Breast epithelium (tissue), 4 donors: ENCODE data around the gene ENOX1. TPM values are rescaled to one million over a fixed set of nuclear protein-coding genes. Genes with fewer than 3 reads are reported as not detected.

Experiments used
- DNase-seq, 2 donors: peaks; one replicate each; pipeline ENCODE4 v3.0.0-alpha.2; 2019; ENCODE audit warnings: low spot score in 2 of 2
- H3K27ac ChIP-seq, 2 donors: fragments of 200-600 bp; sonication (generic) in 1 of 2; one replicate each; pipeline ENCODE4 v1.5.1; 2016 to 2019; ENCODE audit warnings: mild to moderate bottlenecking in 1 of 2
- H3K27me3 ChIP-seq, 2 donors: fragments of 200-600 bp; sonication (generic) in 1 of 2; one replicate each; pipeline versions ENCODE4 v1.5.1 to v1.6.0; 2017 to 2019; ENCODE audit warnings: control low read depth in 1 of 2, mild to moderate bottlenecking in 1 of 2
- H3K36me3 ChIP-seq: fragments of 200-600 bp; one replicate; pipeline ENCODE4 v1.5.1; 2019
- H3K4me1 ChIP-seq, 2 donors: fragments of 200-600 bp; sonication (generic); one replicate each; pipeline ENCODE4 v1.5.1; 2016 to 2019; ENCODE audit warnings: control low read depth in 1 of 2
- H3K4me3 ChIP-seq, 3 donors: fragments of 200-600 bp; sonication (generic); 1 replicate in 2 of 3; 2 replicates in 1 of 3; pipeline ENCODE4 v1.5.1; 2016 to 2019; ENCODE audit warnings: mild to moderate bottlenecking in 3 of 3, moderate library complexity in 2 of 3
- H3K9me3 ChIP-seq, 2 donors: fragments of 200-600 bp; sonication (generic) in 1 of 2; one replicate each; pipeline ENCODE4 v1.5.1; 2016 to 2019; ENCODE audit warnings: control low read depth in 1 of 2
- CTCF ChIP-seq, 3 donors: fragments of 450-650 bp; IDR thresholded peaks; one replicate each; pipeline ENCODE4 v1.5.1; 2016 to 2017; ENCODE audit warnings: antibody characterized with exemption in 3 of 3, mild to moderate bottlenecking in 3 of 3, moderate library complexity in 3 of 3
- POLR2A ChIP-seq: fragments of 450-650 bp; IDR thresholded peaks from one replicate; pipeline ENCODE4 v1.6.1; 2016; ENCODE audit warnings: antibody characterized with exemption, mild to moderate bottlenecking, moderate library complexity
- POLR2AphosphoS5 ChIP-seq, 3 donors: sonication (generic); formaldehyde crosslinking; IDR thresholded peaks; one replicate each; pipeline ENCODE4 v1.6.1; 2017; ENCODE audit warnings: antibody characterized with exemption in 3 of 3
- intact Hi-C: fragments of 100-400 bp; cut with DNase I; formaldehyde crosslinking; loops from one replicate; pipeline ENCODE4 v1.15.1; 2023; ENCODE audit warnings: low total_unique reads
- total RNA-seq, 3 donors: library from RNA; depleted of rRNA; stranded (reverse); fragments of >200 nt; gene quantifications; one replicate each; pipeline ENCODE4 v1.1.0, GENCODE V29; 2016

ENOX1 gene
- total RNA-seq, 3 donors from 2014 or later: 1.9 to 2.3 (median 2.0) TPM

DNA sequence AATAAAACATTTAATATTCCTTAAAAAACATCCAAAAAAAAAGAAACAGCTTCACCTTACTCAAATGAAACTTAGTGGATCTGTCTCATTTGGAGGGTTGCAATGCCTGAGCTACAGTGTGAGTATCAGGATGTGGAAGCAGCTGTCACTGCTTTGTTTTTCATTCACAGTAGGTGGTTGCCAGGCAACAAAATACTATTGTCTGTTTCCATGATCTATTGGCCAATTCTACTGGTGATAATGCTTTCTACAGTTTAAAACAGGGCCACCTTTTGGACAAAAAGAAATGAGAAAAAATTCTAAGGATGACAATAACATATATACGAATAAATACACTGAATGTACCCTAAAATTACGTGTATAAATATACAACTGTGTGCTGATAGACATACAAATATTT, 3.0 kb downstream of the ENOX1 start:
- Histone ChIP-seq H3K27me3 (no peaks in the 10 kb centered on the region), H3K4me3 (no peak overlapping the region), H3K36me3 (no peaks in the 10 kb centered on the region), H3K27ac (no peak overlapping the region), H3K9me3 (no peaks in the 10 kb centered on the region), H3K4me1 (no peaks in the 10 kb centered on the region)
- no peak for DNase-seq
- TF ChIP-seq CTCF (IDR thresholded peaks at IDR 0.05) (no peak), POLR2AphosphoS5 (IDR thresholded peaks at IDR 0.05) (no peak), POLR2A (no peak)
- intact Hi-C loops: no loop called here

DNA sequence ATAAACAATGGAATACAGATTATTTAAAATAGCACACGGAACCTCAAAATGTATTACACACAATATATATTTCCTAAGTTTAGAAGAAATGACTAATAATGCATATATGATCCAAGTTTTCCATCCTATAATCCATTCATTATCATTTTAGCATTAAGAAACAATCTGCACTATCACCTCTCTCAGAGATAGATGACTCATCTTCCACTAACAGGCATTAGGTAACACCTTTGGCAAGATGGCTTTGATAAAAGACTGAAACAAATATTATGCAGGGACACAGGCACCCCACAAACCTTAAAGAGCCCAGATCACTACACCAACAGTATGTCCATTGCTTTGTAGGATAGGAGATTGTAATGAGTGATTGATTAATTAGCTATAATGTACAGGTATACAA, 4.1 kb downstream of the ENOX1 start:
- intact Hi-C loops: no loop called here
- DNase-seq: no peak
- TF ChIP-seq POLR2A: no peak
- no peak for TF ChIP-seq CTCF (IDR thresholded peaks at IDR 0.05)
- no peak for TF ChIP-seq POLR2AphosphoS5 (IDR thresholded peaks at IDR 0.05)
- Histone ChIP-seq H3K27ac (no peak overlapping the region), H3K36me3 (no peaks in the 10 kb centered on the region), H3K4me1 (no peaks in the 10 kb centered on the region), H3K9me3 (no peaks in the 10 kb centered on the region), H3K27me3 (no peaks in the 10 kb centered on the region), H3K4me3 (no peak overlapping the region)

DNA sequence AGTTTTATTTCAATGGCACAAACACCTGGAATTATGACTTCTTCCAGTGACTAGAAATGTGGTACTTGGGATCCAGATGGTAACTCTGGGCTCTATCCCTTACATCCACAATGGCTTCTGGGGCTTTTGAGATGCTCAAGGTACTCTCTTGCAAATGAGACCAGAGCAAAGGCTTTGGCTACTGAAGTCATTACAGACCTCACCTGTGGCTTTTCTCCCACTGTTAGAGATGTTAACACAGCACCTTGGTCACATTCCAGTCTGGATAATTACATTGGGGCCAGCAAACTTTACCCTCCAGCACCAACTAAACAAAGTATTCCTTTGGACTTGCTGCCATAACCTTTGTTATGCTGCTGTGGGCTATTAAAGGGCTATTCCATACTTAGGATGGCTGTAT, 6.1 kb downstream of the ENOX1 start:
- H3K4me1 ChIP-seq: no peaks in the 10 kb centered on the region
- intact Hi-C loops: no loop called here
- H3K9me3 ChIP-seq: no peaks in the 10 kb centered on the region
- no peak overlapping the region for H3K4me3 ChIP-seq
- H3K27ac ChIP-seq: no peak overlapping the region
- TF ChIP-seq POLR2A (no peak), POLR2AphosphoS5 (IDR thresholded peaks at IDR 0.05) (no peak), CTCF (IDR thresholded peaks at IDR 0.05) (no peak)
- H3K27me3 ChIP-seq: no peaks in the 10 kb centered on the region
- no peaks in the 10 kb centered on the region for H3K36me3 ChIP-seq
- no peak for DNase-seq

DNA sequence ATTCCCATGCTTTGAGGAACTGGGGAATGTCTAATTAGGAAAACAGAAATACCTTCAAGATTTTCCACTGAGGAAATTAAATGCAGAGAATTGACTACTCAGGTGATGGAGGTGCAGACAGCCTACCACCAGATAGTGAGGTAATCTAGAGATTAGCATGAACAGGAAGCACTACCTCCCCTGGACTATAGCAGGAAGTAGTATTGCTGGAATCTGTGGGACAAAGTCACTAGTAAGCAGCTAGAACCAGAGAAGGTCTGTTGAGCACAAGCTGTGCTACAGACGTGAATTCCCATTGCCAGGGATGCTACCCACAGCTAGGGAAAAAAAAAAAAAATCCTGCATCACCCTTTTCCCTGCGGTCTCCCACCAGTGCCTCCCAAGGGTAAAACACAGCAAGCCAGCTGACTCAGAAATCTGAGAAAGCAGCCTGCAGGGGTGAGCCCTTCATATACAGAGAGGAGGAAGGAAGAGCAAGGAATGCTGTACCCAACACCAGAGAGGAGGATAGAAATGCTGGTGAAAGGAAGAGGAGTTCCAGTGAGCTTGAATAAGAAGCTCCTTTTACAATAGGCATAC, 10.2 kb downstream of the ENOX1 start:
- no peaks in the 10 kb centered on the region for H3K4me1 ChIP-seq
- no peak overlapping the region for H3K4me3 ChIP-seq
- no peak for DNase-seq
- no peak for TF ChIP-seq CTCF (IDR thresholded peaks at IDR 0.05)
- no peak for TF ChIP-seq POLR2AphosphoS5 (IDR thresholded peaks at IDR 0.05)
- TF ChIP-seq POLR2A: no peak
- H3K9me3 ChIP-seq: no peaks in the 10 kb centered on the region
- no peaks in the 10 kb centered on the region for H3K27me3 ChIP-seq
- H3K27ac ChIP-seq: no peak overlapping the region
- intact Hi-C loops: loop anchor here (5.0 kb wide), 1 partner anchor 1399 kb away; no protein-coding TSS in a partner anchor
- H3K36me3 ChIP-seq: no peaks in the 10 kb centered on the region

- no peaks in the 10 kb centered on the region for H3K4me1 ChIP-seq
- H3K4me3 ChIP-seq: no peak overlapping the region
- no peak for TF ChIP-seq CTCF (IDR thresholded peaks at IDR 0.05)
- TF ChIP-seq POLR2A: no peak
- no peak for TF ChIP-seq POLR2AphosphoS5 (IDR thresholded peaks at IDR 0.05)
- no peak for DNase-seq
- intact Hi-C loops: loop anchor here (5.0 kb wide), 1 partner anchor 1399 kb away; no protein-coding TSS in a partner anchor
- no peaks in the 10 kb centered on the region for H3K9me3 ChIP-seq
- H3K27me3 ChIP-seq: no peaks in the 10 kb centered on the region
- H3K27ac ChIP-seq: no peak overlapping the region
- H3K36me3 ChIP-seq: no peaks in the 10 kb centered on the region
These were observed 10.8 kb downstream of the ENOX1 start for GRCh38 chr13:43776006-43776405.
